PC-9 (cell line): ENCODE data around the gene COL23A1.

Experiments
- CTCF ChIP-seq: fragments of 200-600 bp; sonication (generic); conservative IDR thresholded peaks from 2 replicates; pipeline ENCODE4 v1.6.1; 2017; ENCODE audit warnings: mixed run types, antibody characterized with exemption, mild to moderate bottlenecking, moderate library complexity
- EZH2 ChIP-seq: fragments of 200-600 bp; sonication (generic); IDR thresholded peaks from 2 replicates; pipeline ENCODE4 v1.8.0; 2017; ENCODE audit warnings: antibody characterized with exemption, low read depth

- TF ChIP-seq CTCF (no peak), EZH2 (no peak)
Observed at GRCh38 chr5:178545176-178545575, 45.0 kb downstream of the COL23A1 start.
